Measurements from ENCODE around the gene TRNAU1AP.
"Not testable (repeated sequence)": the region's sequence is repeated elsewhere in the genome, so short reads cannot be mapped to it uniquely, and the experiment has no call there.

The TRNAU1AP gene

GRCh38 chr1:28522537-28522936 lies 30.3 kb upstream of the TRNAU1AP start:
- DNase-seq, result not testable (repeated sequence)

- not testable (repeated sequence) for DNase-seq
Observed at GRCh38 chr1:28525002-28525642, 27.8 kb upstream of the TRNAU1AP start.

GRCh38 chr1:28526886-28527285 lies 26.0 kb upstream of the TRNAU1AP start:
- no peak for DNase-seq

GRCh38 chr1:28530456-28530855 lies 22.4 kb upstream of the TRNAU1AP start:
- DNase-seq, result no peak

- DNase-seq, result no peak
Observed at GRCh38 chr1:28534671-28535070, 18.2 kb upstream of the TRNAU1AP start.

GRCh38 chr1:28535180-28535579 lies 17.7 kb upstream of the TRNAU1AP start:
- no peak for DNase-seq

- DNase-seq, result no peak
Observed at GRCh38 chr1:28537457-28538199, 15.3 kb upstream of the TRNAU1AP start.

- DNase-seq, result no peak
Observed at GRCh38 chr1:28538286-28538685, 14.6 kb upstream of the TRNAU1AP start.

GRCh38 chr1:28540651-28541050 lies 12.2 kb upstream of the TRNAU1AP start:
- no peak for DNase-seq

GRCh38 chr1:28541414-28542015 lies 11.4 kb upstream of the TRNAU1AP start:
- DNase-seq, result not testable (repeated sequence)

GRCh38 chr1:28545246-28545628 lies 7.6 kb upstream of the TRNAU1AP start:
- DNase-seq, result no peak

GRCh38 chr1:28548318-28548717 lies 4.6 kb upstream of the TRNAU1AP start:
- DNase-seq, result no peak

- no peak for DNase-seq
Observed at GRCh38 chr1:28551381-28551780, 1.5 kb upstream of the TRNAU1AP start.

GRCh38 chr1:28560886-28561285 lies 8.0 kb downstream of the TRNAU1AP start:
- peak; percentile 99 for DNase-seq

- DNase-seq, result peak; percentile 55
Observed at GRCh38 chr1:28564310-28564709, 11.4 kb downstream of the TRNAU1AP start.

- DNase-seq, result no peak
Observed at GRCh38 chr1:28565040-28565439, 12.2 kb downstream of the TRNAU1AP start.

GRCh38 chr1:28565726-28566125 lies 12.8 kb downstream of the TRNAU1AP start:
- DNase-seq, result no peak

GRCh38 chr1:28566931-28567330 lies 14.0 kb downstream of the TRNAU1AP start:
- no peak for DNase-seq

- no peak for DNase-seq
Observed at GRCh38 chr1:28571911-28572310, 19.0 kb downstream of the TRNAU1AP start.

GRCh38 chr1:28572891-28573290 lies 20.0 kb downstream of the TRNAU1AP start:
- not testable (repeated sequence) for DNase-seq

- no peak for DNase-seq
Observed at GRCh38 chr1:28573564-28573963, 20.7 kb downstream of the TRNAU1AP start.

GRCh38 chr1:28577052-28577678 lies 24.3 kb downstream of the TRNAU1AP start:
- no peak for DNase-seq

- DNase-seq, result no peak
Observed at GRCh38 chr1:28577738-28578536, 25.1 kb downstream of the TRNAU1AP start.

All from DMS79 treated with DMSO at 0.1 percent for 48 hours (cell line).